ENCODE measurements around the gene ATP6V0E1. TPM values are rescaled to one million over a fixed set of nuclear protein-coding genes. Genes with fewer than 3 reads are reported as not detected.
A peak's percentile ranks its signal among the peaks of the same experiment; 100 is the strongest.

The ATP6V0E1 gene
- total and polyA plus RNA-seq, 2 of the 4 experiments (the other 2 are of a cell fraction): 258 to 277 TPM

GRCh38 chr5:172939611-172940267, 43.8 kb upstream of the ATP6V0E1 start:
- no peak overlapping the region for H3K14ac ChIP-seq (replicated peaks; ENCODE audit: low read depth, low read length)
- intact Hi-C loops (cut with micrococcal nuclease) (loop anchor here (10.0 kb wide), 1 partner anchor 465 kb away; no protein-coding TSS in a partner anchor), dilution Hi-C loops (cut with HindIII; ENCODE audit: low sequenced_read_pairs, unreplicated experiment) (no loop called here), in situ Hi-C loops (cut with MboI; ENCODE audit: low sequenced_read_pairs) (loop anchor here (10.0 kb wide), 1 partner anchor 465 kb away; no protein-coding TSS in a partner anchor)
- H2BK15ac ChIP-seq (ENCODE audit: low read depth, low read length): peak overlapping the region; percentile 53; the same call in 1 of the 3 replicates
- 96% methylated on average over 4 of the region's 16 CpGs; no CpG with 5 or more reads in 1 of the 2 experiments for whole genome bisulfite sequencing, 2 experiments (ENCODE audit: extremely low coverage in 2 of 2, insufficient read length in 1 of 2)
- peak overlapping the region; percentile 65; the same call in 1 of the 2 replicates for H4K91ac ChIP-seq (ENCODE audit: insufficient read depth, low read depth, low read length)
- peak overlapping the region; percentile 59 for H2BK120ac ChIP-seq (ENCODE audit: low read depth, low read length)
- no peak overlapping the region for H3K18ac ChIP-seq (ENCODE audit: low read depth, low read length)
- H3K4me3 ChIP-seq (ENCODE audit: insufficient read depth, low read depth, low read length): no peak overlapping the region
- no peaks in the 10 kb centered on the region for H3K27me3 ChIP-seq (ENCODE audit: control insufficient read depth, insufficient read depth, low read length)
- no peaks in the 10 kb centered on the region for H3K9me3 ChIP-seq (ENCODE audit: control insufficient read depth, insufficient read depth, low read length)
- peak overlapping the region; percentile 44 for H2AK5ac ChIP-seq (ENCODE audit: low read depth, low read length)
- ChIA-PET CTCF (interaction anchor here (0.6 to 1.1 kb wide), 3 partner anchors 33 to 377 kb away, joined by 3 to 5 read pairs (median 3); no protein-coding TSS in a partner anchor), POLR2A (ENCODE audit: unreplicated experiment) (interaction anchor here (1.2 kb wide), 1 partner anchor 9 kb away, joined by 4 read pairs; no protein-coding TSS in a partner anchor)
- no peak overlapping the region for H3K9ac ChIP-seq (ENCODE audit: low read depth, low read length)
- peak overlapping the region; percentile 5; the same call in 1 of the 2 replicates for H3K27ac ChIP-seq (ENCODE audit: insufficient read depth, low read length)
- BruUV-seq (replicated peaks): no TSS peak
- DNase-seq: peak; percentile 39
- peak overlapping the region in 1 of 2 experiments; percentile 73; a peak in 2 of 4 replicates for H4K8ac ChIP-seq (ENCODE audit: low read depth in 2 of 2, low read length in 2 of 2)
- ATAC-seq (ENCODE audit: low read depth): no peak
- TF ChIP-seq CEBPB (IDR thresholded peaks at IDR 0.05; ENCODE audit: low read depth, low read length) (no peak), RFX5 (IDR thresholded peaks at IDR 0.05; ENCODE audit: low read depth, low read length) (no peak), RCOR1 (IDR thresholded peaks at IDR 0.05; ENCODE audit: insufficient replicate concordance, low read length) (no peak), POLR2A (IDR thresholded peaks at IDR 0.05; ENCODE audit: low read depth, low read length) (no peak), USF2 (IDR thresholded peaks at IDR 0.05; ENCODE audit: low read depth, low read length) (no peak)
- H2BK20ac ChIP-seq (ENCODE audit: low read depth, low read length): no peak overlapping the region
- no peak overlapping the region for H3K4me2 ChIP-seq (ENCODE audit: low read depth, low read length)
- peak overlapping the region; percentile 72 for H3K4ac ChIP-seq (ENCODE audit: low read depth, low read length)
- peaks cover 39% of the 10 kb centered on the region for H3K36me3 ChIP-seq (ENCODE audit: control insufficient read depth, insufficient read depth, low read length)
- H3K79me1 ChIP-seq (ENCODE audit: low read depth in 1 of 2, low read length in 2 of 2): peaks cover 5 to 51% of the 10 kb centered on the region in 2 experiments; a peak in 3 of 4 replicates
- H3K23ac ChIP-seq (ENCODE audit: low read depth, low read length): no peak overlapping the region; the same call in 1 of the 2 replicates
- peaks cover 13% of the 10 kb centered on the region for H3K4me1 ChIP-seq (ENCODE audit: control insufficient read depth, insufficient read depth, low read length)
- peaks cover 16% of the 10 kb centered on the region for H3K9me1 ChIP-seq (ENCODE audit: insufficient read depth, low read length)
- H2AK9ac ChIP-seq (replicated peaks; ENCODE audit: low read depth, low read length, poor library complexity): peak overlapping the region; percentile 76
- H4K20me1 ChIP-seq (ENCODE audit: insufficient read depth, low read length): no peaks in the 10 kb centered on the region
- peak overlapping the region; percentile 42 for H2BK5ac ChIP-seq (ENCODE audit: low read depth, low read length, poor library complexity, severe bottlenecking)
- H2AFZ ChIP-seq (replicated peaks; ENCODE audit: low read length, poor library complexity): no peak overlapping the region
- no peak overlapping the region for H3K56ac ChIP-seq (ENCODE audit: extremely low read depth, insufficient read depth, low read length)
- no peak overlapping the region for H4K5ac ChIP-seq (ENCODE audit: low read depth, low read length)
